ENCODE data around the gene IER5L.
"Not testable (repeated sequence)": the region's sequence is repeated elsewhere in the genome, so short reads cannot be mapped to it uniquely, and the experiment has no call there.

Gene IER5L

DNA sequence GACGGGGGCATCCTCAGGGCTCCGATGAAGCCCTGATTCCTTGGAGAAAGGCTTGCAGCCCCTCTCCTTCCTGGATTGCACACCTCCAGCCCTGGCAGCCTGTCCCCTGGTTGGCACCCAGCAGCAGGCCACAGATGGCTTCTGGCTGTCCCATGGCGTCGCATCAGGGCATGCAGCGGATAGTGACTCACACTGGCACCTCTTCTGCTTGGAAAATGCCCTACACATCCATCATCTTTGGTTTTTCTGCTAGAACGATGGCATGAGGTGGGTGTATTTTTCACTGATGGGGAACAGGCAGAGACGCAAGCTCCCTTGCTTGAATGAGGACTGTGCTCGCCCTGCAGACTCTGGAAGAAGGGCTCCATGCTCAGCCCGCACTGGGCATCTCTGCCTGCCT, 23.2 kb upstream of the IER5L start:
- Histone ChIP-seq H3K9me3 (replicated peaks in 1 of 11) (peaks cover 0 to 4% (median 0%) of the 10 kb centered on the region in 11 experiments; a peak in 1 of 22 replicates), H3K4me3 (no peak overlapping the region), H3K4me2 (no peak overlapping the region), H3K36me3 (no peaks in the 10 kb centered on the region), H3K4me1 (peaks cover 0 to 29% (median 12%) of the 10 kb centered on the region in 10 experiments; a peak in 13 of 20 replicates), H3K27ac (no peak overlapping the region), H3K27me3 (no peaks in the 10 kb centered on the region), H4K20me1 (no peaks in the 10 kb centered on the region), H3K9ac (no peak overlapping the region)
- TF ChIP-seq Cebpa-rat (IDR thresholded peaks at IDR 0.05) = no peak

DNA sequence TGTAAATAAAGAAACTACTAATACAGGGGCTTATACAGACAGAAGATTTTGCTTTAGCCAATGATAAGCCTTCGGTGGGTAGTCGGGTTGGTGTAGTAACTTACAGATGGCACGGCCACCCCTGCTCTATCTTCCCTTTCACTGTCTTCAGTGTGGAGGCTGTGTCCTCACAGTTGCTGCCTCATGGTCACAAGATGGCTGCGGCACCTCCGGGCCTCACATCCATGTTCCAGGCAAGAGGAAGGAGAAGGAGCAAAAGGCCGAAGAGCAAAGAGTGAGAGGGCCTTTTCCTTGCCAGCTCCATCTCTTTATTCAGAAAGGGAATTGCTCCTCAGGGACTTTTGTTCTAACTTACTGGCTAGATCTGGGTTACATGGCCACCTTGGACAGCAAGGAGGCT, 22.2 kb upstream of the IER5L start:
- H4K20me1 ChIP-seq = no peaks in the 10 kb centered on the region
- TF ChIP-seq Cebpa-rat (IDR thresholded peaks at IDR 0.05) = no peak
- H3K27me3 ChIP-seq = no peaks in the 10 kb centered on the region
- H3K4me2 ChIP-seq = no peak overlapping the region
- H3K4me1 ChIP-seq = peaks cover 0 to 29% (median 12%) of the 10 kb centered on the region in 10 experiments; a peak in 13 of 20 replicates
- no peak overlapping the region for H3K4me3 ChIP-seq
- no peaks in the 10 kb centered on the region for H3K36me3 ChIP-seq
- H3K9ac ChIP-seq = no peak overlapping the region
- peaks cover 0 to 8% (median 0%) of the 10 kb centered on the region in 11 experiments; a peak in 1 of 22 replicates for H3K9me3 ChIP-seq (replicated peaks in 1 of 11)
- no peak overlapping the region for H3K27ac ChIP-seq

DNA sequence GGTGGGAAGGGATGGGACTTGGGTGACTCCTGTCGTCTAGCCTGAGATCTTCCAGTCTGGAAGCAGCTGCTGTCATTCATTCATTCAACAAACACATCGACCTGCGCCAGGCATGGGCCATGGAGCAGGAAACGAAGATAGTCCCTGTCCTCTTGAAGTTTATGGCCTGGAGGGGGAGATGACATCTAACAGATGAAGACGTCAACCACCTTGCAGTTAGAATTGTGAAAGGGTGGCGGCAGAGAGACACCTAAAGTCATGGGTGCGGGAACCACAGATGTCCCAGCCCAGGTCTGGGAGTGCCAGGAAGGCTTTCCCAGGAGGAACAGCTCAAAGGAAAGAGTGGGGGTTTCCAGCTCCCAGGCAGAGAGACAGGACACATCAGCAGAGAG, 21.0 kb upstream of the IER5L start:
- no peak for TF ChIP-seq Cebpa-rat (IDR thresholded peaks at IDR 0.05)
- H3K4me3 ChIP-seq = no peak overlapping the region

DNA sequence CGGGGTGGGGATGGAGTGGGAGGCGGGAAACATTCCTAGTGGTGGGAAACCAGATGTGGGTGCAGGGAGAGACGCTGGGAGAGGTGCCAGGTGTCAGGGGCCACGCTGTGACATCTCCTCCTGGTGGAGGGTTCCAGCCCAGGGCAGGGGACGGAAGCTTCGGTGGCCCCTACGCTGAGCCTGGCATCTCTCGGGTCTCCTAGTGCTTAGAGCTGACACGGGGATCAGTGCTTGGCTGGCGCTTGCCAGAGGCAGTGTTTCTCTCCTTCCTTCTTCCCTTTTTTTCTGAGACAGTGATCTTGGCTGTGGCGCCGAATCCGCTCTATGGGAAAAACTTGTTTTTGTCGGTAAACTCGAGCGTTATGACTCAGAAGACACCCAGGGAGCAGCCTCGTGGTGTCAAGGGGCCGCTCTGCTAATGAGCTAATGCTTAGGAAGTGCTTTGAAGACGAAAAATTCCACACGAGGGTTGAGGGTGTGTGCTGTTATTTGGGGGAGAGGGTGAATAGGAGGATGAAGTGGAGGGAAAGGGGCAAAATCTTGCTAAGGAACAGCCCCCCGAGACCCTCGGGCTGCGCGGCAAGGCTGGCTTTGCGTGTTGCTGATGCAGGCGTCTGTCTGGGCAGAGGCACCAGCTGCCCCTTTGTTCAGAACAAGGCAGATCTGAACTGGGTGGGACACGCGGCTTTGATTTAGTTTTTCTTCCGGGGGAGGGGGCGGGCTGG, 20.4 kb upstream of the IER5L start:
- H3K4me1 ChIP-seq = peaks cover 0 to 27% (median 9%) of the 10 kb centered on the region in 10 experiments; a peak in 13 of 20 replicates
- H3K36me3 ChIP-seq = no peaks in the 10 kb centered on the region
- H3K27me3 ChIP-seq = no peaks in the 10 kb centered on the region
- peak overlapping the region in 1 of 11 experiments; percentile 35; a peak in 3 of 22 replicates for H3K27ac ChIP-seq
- no peak overlapping the region; a peak in 1 of 22 replicates for H3K9ac ChIP-seq
- no peaks in the 10 kb centered on the region for H4K20me1 ChIP-seq
- peaks cover 0 to 8% (median 0%) of the 10 kb centered on the region in 11 experiments; a peak in 1 of 22 replicates for H3K9me3 ChIP-seq (replicated peaks in 1 of 11)
- TF ChIP-seq Cebpa-rat (IDR thresholded peaks at IDR 0.05) = no peak
- no peak overlapping the region for H3K4me3 ChIP-seq
- peak overlapping the region in 3 of 11 experiments; percentile 21 to 31 (median 28); a peak in 5 of 22 replicates for H3K4me2 ChIP-seq

More for the DNA sequence above, 21.0 kb upstream of the IER5L start:
- H3K27me3 ChIP-seq = no peaks in the 10 kb centered on the region
- H3K4me1 ChIP-seq = peaks cover 0 to 29% (median 12%) of the 10 kb centered on the region in 10 experiments; a peak in 13 of 20 replicates
- H3K9ac ChIP-seq = no peak overlapping the region
- H3K9me3 ChIP-seq (replicated peaks in 1 of 11) = peaks cover 0 to 8% (median 0%) of the 10 kb centered on the region in 11 experiments; a peak in 1 of 22 replicates
- no peak overlapping the region; a peak in 1 of 22 replicates for H3K4me2 ChIP-seq
- no peaks in the 10 kb centered on the region for H3K36me3 ChIP-seq
- H4K20me1 ChIP-seq = no peaks in the 10 kb centered on the region
- no peak overlapping the region for H3K27ac ChIP-seq

DNA sequence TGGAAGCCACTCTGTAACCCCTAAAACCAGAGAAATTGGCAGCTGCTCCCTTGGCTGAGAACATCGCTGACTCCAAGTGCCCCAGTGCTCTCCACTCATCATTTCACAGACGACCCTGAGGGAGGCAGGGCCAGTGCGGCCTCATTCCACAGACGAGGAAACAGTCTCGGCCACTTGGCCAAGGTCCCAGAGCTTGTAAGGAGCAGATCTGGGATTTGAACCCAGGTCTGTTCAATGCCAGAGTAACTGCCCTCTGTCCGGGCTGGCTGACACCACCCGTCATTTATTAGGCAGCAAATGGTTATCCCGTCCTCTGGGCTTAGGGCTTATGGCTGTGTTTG, 19.9 kb upstream of the IER5L start:
- H3K9ac ChIP-seq = no peak overlapping the region; a peak in 1 of 22 replicates
- no peaks in the 10 kb centered on the region for H3K36me3 ChIP-seq
- H3K27ac ChIP-seq = no peak overlapping the region
- no peak for TF ChIP-seq Cebpa-rat (IDR thresholded peaks at IDR 0.05)
- peaks cover 0 to 24% (median 6%) of the 10 kb centered on the region in 10 experiments; a peak in 11 of 20 replicates for H3K4me1 ChIP-seq
- H3K27me3 ChIP-seq = no peaks in the 10 kb centered on the region
- H3K4me3 ChIP-seq = no peak overlapping the region
- H3K9me3 ChIP-seq (replicated peaks in 1 of 11) = peaks cover 0 to 8% (median 0%) of the 10 kb centered on the region in 11 experiments; a peak in 2 of 22 replicates
- no peaks in the 10 kb centered on the region for H4K20me1 ChIP-seq
- peak overlapping the region in 3 of 11 experiments; percentile 21 to 31 (median 28); a peak in 4 of 22 replicates for H3K4me2 ChIP-seq

DNA sequence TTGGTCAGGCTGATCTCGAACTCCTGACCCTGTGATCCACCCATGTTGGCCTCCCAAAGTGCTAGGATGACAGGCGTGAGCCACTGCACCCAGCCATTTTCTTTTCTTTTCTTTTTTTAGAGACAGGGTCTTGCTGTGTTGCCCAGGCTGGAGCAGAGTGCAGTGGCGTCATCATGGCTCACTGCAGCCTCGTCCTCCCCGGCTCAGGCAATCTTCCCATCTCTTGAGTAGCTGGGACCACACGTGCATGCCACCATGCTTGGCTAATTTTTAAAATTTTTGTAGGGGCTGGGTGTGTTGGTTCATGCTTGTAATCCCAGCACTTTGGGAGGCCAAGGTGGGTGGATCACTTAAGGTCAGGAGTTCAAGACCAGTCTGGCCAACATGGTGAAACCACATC, 19.0 kb upstream of the IER5L start:
- H3K36me3 ChIP-seq, H3K4me2 ChIP-seq, H3K27ac ChIP-seq, H3K27me3 ChIP-seq, H4K20me1 ChIP-seq, H3K4me3 ChIP-seq, H3K9ac ChIP-seq: not testable (repeated sequence)
- peaks cover 0 to 22% (median 6%) of the 10 kb centered on the region in 10 experiments; a peak in 10 of 20 replicates for H3K4me1 ChIP-seq
- peaks cover 6 to 15% (median 9%) of the 10 kb centered on the region in 11 experiments; a peak in 21 of 22 replicates for H3K9me3 ChIP-seq (replicated peaks in 1 of 11)

DNA sequence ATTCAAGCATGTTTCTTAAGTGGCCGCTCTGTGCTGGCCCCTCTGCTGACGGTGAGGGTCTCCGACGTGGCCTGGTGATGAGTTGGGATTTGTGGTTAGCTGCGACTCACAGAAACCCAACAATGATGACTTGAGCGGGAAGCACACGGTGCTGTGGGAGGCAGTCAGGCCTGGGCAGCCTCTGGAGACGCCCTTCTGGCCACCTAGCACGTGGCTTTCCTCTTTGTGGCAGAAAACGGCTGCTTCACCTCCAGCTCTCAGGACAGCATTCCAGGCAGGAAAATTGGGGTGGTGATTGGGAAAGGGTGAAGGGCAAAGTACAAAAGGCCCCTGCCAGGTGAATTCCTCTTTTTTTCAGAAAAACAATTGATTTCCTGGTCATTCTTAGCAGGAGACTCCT, 17.5 kb upstream of the IER5L start:
- Histone ChIP-seq H3K9me3 (replicated peaks in 1 of 11) (peaks cover 9 to 22% (median 17%) of the 10 kb centered on the region in 11 experiments; a peak in 21 of 22 replicates), H3K9ac (no peak overlapping the region), H3K27ac (no peak overlapping the region), H3K4me1 (peaks cover 0 to 15% (median 6%) of the 10 kb centered on the region in 10 experiments; a peak in 10 of 20 replicates), H3K4me2 (peak overlapping the region in 1 of 11 experiments; percentile 2; a peak in 1 of 22 replicates), H3K4me3 (no peak overlapping the region), H3K27me3 (no peaks in the 10 kb centered on the region), H4K20me1 (no peaks in the 10 kb centered on the region), H3K36me3 (no peaks in the 10 kb centered on the region)
- TF ChIP-seq Cebpa-rat (IDR thresholded peaks at IDR 0.05) = no peak

DNA sequence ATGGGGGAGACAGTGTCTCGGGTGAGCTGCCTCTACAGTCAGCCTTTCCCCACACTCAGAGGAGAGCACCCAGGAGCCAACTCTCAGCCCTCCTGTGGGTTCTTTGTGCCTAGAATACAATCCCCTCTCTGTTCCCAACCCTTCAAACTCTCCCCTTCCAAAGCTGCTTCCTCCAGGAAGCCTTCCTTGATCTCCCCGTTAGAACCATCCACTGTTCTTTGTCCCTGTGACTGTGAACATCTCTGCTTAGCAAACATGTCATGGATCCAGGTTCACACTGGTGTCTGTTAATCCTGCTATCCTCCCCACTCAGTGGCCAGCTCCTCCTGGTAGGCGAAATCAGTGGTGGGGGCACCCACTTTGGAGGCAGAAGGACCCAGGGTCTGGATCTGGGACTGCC, 16.2 kb upstream of the IER5L start:
- Histone ChIP-seq H3K36me3 (no peaks in the 10 kb centered on the region), H3K9ac (no peak overlapping the region), H3K4me3 (no peak overlapping the region), H3K9me3 (replicated peaks in 1 of 11) (peaks cover 9 to 19% (median 17%) of the 10 kb centered on the region in 11 experiments; a peak in 21 of 22 replicates), H4K20me1 (no peaks in the 10 kb centered on the region), H3K4me2 (no peak overlapping the region), H3K4me1 (peaks cover 0 to 14% (median 6%) of the 10 kb centered on the region in 10 experiments; a peak in 10 of 20 replicates), H3K27ac (no peak overlapping the region), H3K27me3 (no peaks in the 10 kb centered on the region)
- no peak for TF ChIP-seq Cebpa-rat (IDR thresholded peaks at IDR 0.05)

DNA sequence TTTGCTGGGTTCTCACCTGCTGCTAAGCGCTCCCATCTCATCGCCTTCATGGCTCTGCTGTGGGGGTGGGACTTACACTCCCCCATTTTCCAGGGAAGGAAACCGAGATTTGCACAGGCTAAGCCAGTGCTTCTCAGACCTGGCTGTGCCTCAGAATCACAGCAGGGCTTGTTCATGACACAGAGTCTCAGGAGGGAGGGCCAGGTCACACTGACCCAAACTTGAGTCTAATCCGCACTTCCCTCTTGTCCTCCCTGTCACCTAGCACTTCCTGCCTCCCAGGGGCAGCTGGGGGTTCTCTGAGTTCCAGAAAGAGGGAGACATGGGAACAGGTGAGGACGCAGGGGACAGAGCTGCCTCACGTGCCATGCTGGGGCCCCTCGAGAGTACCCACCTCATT, 15.6 kb upstream of the IER5L start:
- H3K27ac ChIP-seq = no peak overlapping the region
- H3K9me3 ChIP-seq (replicated peaks in 1 of 11) = peaks cover 9 to 19% (median 17%) of the 10 kb centered on the region in 11 experiments; a peak in 21 of 22 replicates
- H3K4me3 ChIP-seq = no peak overlapping the region

More for the DNA sequence above, 15.6 kb upstream of the IER5L start:
- H3K27me3 ChIP-seq = no peaks in the 10 kb centered on the region
- no peaks in the 10 kb centered on the region for H3K36me3 ChIP-seq
- H3K4me1 ChIP-seq = peaks cover 0 to 11% (median 6%) of the 10 kb centered on the region in 10 experiments; a peak in 10 of 20 replicates
- no peaks in the 10 kb centered on the region for H4K20me1 ChIP-seq
- H3K9ac ChIP-seq = no peak overlapping the region
- no peak for TF ChIP-seq Cebpa-rat (IDR thresholded peaks at IDR 0.05)
- H3K4me2 ChIP-seq = no peak overlapping the region

All from BLaER1 treated with 17β-estradiol and CSF1 and Interleukin-3, amounts not matched to agents 10 nM and 100 nM (cell line).